Fibroblast of skin of abdomen (primary cell): ENCODE measurements around the gene SOX21.

Source experiments
- DNase-seq: peaks from one replicate; pipeline ENCODE4 v3.0.0-alpha.2; 2013

SOX21 gene

DNA sequence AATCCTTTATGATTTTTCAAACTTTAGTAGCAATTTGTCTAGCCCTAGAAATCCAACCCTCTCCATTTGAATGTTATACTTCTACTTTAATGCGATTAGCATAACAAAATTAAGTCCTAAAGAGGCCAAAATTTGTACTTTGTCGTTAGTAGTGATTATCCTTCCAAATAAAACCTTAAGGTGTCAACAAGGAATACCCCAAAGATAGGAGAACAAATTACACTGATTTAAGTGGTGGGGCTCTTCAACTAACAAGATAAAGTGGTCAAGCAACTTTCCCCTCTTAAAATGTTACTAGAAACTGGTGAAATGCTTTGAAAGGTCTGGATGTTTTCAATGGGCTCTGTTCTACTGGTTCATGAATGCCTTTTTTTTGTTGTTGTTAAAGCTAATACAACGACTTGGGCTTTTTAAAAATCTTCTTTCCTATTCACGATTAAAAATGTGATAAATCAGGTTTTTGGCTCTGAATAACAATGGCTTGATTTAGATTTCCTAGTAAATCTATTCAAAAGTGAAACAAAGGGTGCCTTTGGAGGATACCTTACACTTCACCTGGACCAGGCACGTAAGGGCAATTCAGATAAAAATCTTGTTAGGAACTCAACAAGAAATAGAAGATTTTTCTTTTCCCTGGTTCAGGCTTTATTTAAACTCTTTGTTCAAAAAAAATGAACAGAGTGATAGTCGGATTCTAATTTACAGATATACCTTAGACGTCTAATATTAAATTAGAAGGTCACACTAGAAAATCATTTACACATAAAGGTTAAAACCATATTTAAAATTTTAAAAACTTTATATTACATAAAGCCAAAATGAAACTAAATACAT lies 3.1 kb downstream of the SOX21 start:
- no peak for DNase-seq

DNA sequence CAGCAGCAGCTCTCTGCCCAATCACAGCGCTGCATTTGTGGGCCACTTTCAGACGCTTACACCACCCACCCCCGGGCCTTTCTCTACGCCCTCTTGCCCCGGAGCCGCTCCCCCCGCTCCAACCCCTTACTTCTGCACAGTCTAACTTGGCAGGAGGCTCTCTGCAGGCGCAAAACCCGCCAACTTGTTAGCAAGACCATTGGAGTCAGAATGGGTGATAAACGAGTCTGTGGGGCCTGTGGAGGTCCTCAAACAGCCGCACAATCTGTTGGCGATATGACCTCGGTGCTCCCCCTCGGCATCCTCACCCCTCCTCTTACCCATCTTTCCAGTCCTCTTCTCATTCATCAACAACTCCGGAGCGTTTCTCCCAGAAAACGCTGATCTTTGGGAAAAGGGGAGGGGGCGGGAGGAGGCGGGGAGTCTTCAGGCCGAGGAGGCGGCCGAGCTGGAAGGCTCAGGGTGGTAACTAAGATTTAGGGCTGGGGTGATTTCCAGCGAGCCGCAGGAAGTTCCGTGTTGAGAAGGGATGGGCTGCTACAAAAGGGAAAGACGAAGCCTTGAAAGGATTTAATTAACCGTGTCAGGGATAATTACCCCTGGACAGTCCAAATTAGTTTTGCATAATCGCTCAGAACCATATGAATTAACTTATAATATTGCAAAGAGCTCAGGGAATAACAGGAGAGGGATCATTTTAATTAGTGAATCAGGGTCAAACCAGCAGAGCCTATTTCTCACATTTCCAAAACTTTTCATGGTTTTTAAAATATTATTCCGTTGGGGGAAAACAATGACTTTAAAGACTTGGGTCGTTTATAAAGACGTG lies 4.1 kb downstream of the SOX21 start:
- no peak for DNase-seq

DNA sequence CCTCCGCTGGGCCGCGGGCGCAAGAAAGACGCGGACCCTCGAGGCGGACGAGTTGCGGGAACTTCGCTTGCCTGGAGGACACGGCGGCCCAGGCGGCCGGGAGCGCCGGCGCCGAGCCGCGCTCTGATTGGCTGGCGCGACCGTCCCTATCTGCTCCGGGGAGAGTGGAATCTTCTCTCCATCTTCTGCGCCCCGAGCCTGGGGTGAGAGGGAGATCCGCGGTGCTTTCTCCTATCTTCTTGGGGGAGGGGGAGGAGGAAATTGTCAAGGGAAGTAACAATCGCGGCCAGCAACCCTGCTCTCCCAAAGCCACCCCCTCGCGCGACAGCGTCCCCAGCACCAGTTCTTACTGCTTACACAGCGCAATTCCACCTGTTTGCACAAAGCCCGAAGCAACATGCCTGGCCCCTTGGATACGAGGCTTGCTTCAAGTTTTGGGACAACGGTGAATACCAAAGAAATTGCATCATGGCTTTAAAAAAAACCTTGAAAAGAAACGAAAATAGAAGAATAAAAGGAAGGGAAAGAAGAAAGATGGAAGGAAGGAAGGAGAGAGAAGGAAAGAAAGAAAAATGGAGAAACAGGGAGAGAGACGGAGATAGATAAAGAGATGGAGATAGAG lies 4.8 kb downstream of the SOX21 start:
- DNase-seq = no peak

GRCh38 chr13:94706843-94707399 lies 5.4 kb downstream of the SOX21 start:
- DNase-seq = no peak

GRCh38 chr13:94706101-94706842 lies 6.1 kb downstream of the SOX21 start:
- DNase-seq = no peak

GRCh38 chr13:94705081-94706030 lies 7.0 kb downstream of the SOX21 start:
- peak; percentile 40 for DNase-seq

- DNase-seq = no peak
Measured at GRCh38 chr13:94704377-94705080, 7.8 kb downstream of the SOX21 start.

- DNase-seq = no peak
Measured at GRCh38 chr13:94703721-94704314, 8.5 kb downstream of the SOX21 start.

- no peak for DNase-seq
Measured at GRCh38 chr13:94703271-94703670, 9.1 kb downstream of the SOX21 start.

- DNase-seq = no peak
Measured at GRCh38 chr13:94702181-94703041, 9.9 kb downstream of the SOX21 start.

DNA sequence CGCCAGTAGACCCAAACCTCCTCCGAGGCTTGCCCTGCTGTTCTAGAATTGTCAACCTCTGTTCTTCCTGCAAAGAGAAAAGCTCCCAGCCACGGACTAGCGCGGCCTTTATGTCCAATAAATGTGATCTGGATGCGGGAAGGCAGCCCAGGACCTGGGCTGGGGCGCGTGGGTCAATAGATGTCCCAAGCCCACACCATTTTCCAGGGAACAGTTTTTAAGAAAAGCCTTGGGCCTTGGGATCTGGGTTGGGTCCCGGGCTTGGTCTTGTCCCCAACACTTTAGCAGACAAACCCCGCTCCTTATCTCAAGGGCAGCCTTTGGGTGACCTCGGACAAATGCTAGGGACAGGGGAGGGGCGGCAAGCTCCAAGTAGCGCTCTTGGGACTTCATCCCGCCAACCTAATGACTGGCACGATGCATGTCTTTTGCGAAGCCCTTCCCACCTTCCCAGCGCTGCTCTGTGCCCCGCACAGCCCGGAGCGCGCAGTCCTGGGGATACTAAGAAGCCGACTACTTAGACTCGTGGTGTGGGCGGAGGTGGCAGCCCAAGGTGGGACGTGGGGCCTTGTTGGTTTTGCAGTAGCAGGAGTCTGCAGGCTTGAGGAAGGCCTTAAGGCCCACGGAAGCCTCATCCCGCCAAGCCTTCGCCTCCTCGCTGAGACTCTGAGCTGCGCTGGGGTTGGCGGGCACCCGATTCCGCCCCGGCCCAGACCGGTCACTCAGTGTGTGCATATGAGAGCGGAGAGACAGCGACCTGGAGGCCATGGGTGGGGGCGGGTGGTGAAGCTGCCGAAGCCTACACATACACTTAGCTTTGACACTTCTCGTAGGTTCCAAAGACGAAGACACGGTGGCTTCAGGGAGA lies 10.8 kb downstream of the SOX21 start:
- no peak for DNase-seq

DNA sequence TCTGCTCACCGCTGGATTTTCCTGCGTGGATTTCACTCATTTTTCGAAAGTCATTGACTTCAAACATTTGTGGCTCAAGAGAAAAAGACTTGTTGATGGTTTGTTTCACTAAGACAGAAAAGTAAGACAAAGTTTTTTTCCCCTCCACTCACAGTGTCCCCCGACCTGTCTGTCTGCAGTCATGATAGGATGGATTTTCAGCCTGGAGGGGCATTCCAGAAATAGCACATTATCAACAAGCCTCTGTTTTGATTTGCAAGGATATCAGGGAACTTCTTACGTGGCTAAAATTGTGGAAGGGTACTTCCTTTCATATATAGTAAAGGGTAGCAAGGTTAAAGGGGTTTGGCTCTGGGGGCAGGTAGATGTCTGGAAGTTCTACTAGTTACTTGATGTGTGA lies 11.8 kb downstream of the SOX21 start:
- no peak for DNase-seq

GRCh38 chr13:94700051-94700535 lies 12.3 kb downstream of the SOX21 start:
- no peak for DNase-seq

DNA sequence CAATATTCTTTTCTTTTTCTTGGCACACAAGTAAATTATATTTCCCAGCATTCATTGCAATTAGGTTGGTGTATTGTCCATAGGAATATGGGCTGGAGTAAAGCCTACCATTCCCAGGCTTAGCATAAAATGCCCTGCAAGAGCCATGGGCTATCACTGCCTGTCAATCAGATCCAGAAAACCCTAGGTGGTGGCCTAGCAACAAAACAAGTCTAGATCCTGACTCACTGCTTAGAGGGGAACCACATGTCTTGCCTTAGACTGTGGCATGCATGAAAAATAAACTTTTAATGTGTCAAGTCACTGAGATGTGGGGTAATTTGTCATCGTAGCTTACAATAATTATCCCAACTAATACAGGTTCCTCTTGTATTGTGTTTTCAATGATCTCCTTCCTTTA lies 16.2 kb downstream of the SOX21 start:
- DNase-seq = no peak

DNA sequence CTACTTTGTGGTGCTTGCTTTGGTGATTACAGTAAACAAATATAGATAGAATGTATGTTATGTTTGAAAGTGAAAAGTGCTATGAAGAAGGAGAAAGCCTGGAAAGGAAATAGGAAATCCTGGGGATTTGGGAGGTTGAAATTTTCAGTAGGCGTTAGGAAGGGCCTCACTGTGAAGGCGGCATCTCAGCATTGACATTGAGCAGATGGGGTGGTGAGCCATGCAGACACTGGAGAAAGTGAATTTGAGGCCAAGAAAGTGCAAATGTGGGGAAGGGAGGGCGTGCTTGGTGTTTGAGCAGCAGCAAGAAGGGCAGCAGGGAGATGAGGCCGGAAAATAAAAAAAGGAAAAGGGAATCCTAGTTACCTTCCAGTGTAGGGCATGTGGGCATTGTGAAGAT lies 20.3 kb downstream of the SOX21 start:
- DNase-seq = no peak

DNA sequence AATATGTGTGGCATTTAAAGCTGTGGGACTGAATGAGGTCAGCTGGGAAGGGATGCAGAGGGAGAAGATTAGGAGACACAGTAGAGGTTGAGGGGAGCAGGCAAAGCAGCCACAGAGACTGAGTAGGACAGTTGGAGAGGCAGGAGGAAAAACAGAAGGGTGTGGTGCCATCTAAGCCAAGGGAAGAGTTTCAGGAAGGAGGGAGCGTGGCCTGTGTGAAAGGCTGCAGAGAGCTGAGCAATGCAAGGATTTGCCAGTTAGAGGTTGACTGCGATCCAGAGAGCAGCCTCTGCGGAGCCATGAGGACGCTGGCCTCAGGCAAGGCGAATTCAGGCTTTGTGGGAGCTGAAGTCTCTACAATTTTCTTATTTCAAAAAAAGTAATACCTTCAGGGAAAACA lies 28.9 kb downstream of the SOX21 start:
- no peak for DNase-seq

- no peak for DNase-seq
Measured at GRCh38 chr13:94682229-94682628, 30.1 kb downstream of the SOX21 start.

- DNase-seq = no peak
Measured at GRCh38 chr13:94679614-94680013, 32.7 kb downstream of the SOX21 start.
